Measurements from ENCODE around the gene TRIM6.

GRCh38 chr11:5575152-5575551, 21.3 kb upstream of the TRIM6 start:
- TF ChIP-seq JUN (CRISPR knock-in tag; IDR thresholded peaks at IDR 0.05): no peak
- TF ChIP-seq OVOL2 (CRISPR knock-in tag; IDR thresholded peaks at IDR 0.05; ENCODE audit: borderline replicate concordance): no peak
- no peak for TF ChIP-seq CTCF (IDR thresholded peaks at IDR 0.05)
- TF ChIP-seq GTF2I (CRISPR knock-in tag; conservative IDR thresholded peaks at IDR 0.05): no peak
- no peak for TF ChIP-seq KAT7 (CRISPR knock-in tag; IDR thresholded peaks at IDR 0.05; ENCODE audit: borderline replicate concordance)
- TF ChIP-seq SP1 (CRISPR knock-in tag; conservative IDR thresholded peaks at IDR 0.05): no peak
- TF ChIP-seq MAX (CRISPR knock-in tag; IDR thresholded peaks at IDR 0.05): no peak
- TF ChIP-seq ZNF281 (CRISPR knock-in tag; IDR thresholded peaks at IDR 0.05): no peak
- TF ChIP-seq MLX (CRISPR knock-in tag; IDR thresholded peaks at IDR 0.05): no peak
- no peak for TF ChIP-seq ATF3 (CRISPR knock-in tag; conservative IDR thresholded peaks at IDR 0.05)
- no peak for TF ChIP-seq ZNF512 (CRISPR knock-in tag; IDR thresholded peaks at IDR 0.05; ENCODE audit: borderline replicate concordance)

Measured in WTC11 (cell line).